HEK293T (cell line): ENCODE results near the gene OR52E6.

Experiments used
- BHLHE40 ChIP-seq: fragments of 450-650 bp; IDR thresholded peaks from 2 replicates; pipeline ENCODE4 v1.6.1; 2016; ENCODE audit warnings: mild to moderate bottlenecking, moderate library complexity, borderline replicate concordance
- CTBP1 ChIP-seq: fragments of 450-650 bp; IDR thresholded peaks from 2 replicates; pipeline ENCODE4 v1.6.1; 2016; ENCODE audit warnings: borderline replicate concordance
- ELF4 ChIP-seq: fragments of 450-650 bp; IDR thresholded peaks from 2 replicates; pipeline ENCODE4 v1.6.1; 2017; ENCODE audit warnings: antibody characterized with exemption
- FOXA1 ChIP-seq: fragments of 450-650 bp; IDR thresholded peaks from 2 replicates; pipeline ENCODE4 v1.6.1; 2016; ENCODE audit warnings: mild to moderate bottlenecking
- FOXK2 ChIP-seq: fragments of 450-650 bp; IDR thresholded peaks from 2 replicates; pipeline ENCODE4 v1.6.1; 2016; ENCODE audit warnings: mild to moderate bottlenecking
- FOXM1 ChIP-seq: fragments of 450-650 bp; IDR thresholded peaks from 2 replicates; pipeline ENCODE4 v1.6.1; 2017; ENCODE audit warnings: mild to moderate bottlenecking, borderline replicate concordance
- HDGF ChIP-seq: fragments of 450-650 bp; IDR thresholded peaks from 2 replicates; pipeline ENCODE4 v1.6.1; 2017; ENCODE audit warnings: antibody characterized with exemption, borderline replicate concordance
- L3MBTL2 ChIP-seq: fragments of 450-650 bp; conservative IDR thresholded peaks from 2 replicates; pipeline ENCODE4 v1.6.1; 2016; ENCODE audit warnings: mild to moderate bottlenecking
- NFRKB ChIP-seq: fragments of 450-650 bp; IDR thresholded peaks from 2 replicates; pipeline ENCODE4 v1.6.1; 2016; ENCODE audit warnings: mild to moderate bottlenecking, moderate library complexity
- PKNOX1 ChIP-seq: fragments of 450-650 bp; IDR thresholded peaks from 2 replicates; pipeline ENCODE4 v1.6.1; 2016
- SP1 ChIP-seq: fragments of 450-650 bp; IDR thresholded peaks from 2 replicates; pipeline ENCODE4 v1.6.1; 2017
- SUZ12 ChIP-seq: fragments of 450-650 bp; IDR thresholded peaks from 2 replicates; pipeline ENCODE4 v1.6.1; 2016; ENCODE audit warnings: mild to moderate bottlenecking

GRCh38 chr11:5818245-5818886, 23.3 kb downstream of the OR52E6 start:
- TF ChIP-seq SP1 (no peak), CTBP1 (no peak), BHLHE40 (no peak), NFRKB (no peak), ELF4 (no peak), FOXK2 (no peak), PKNOX1 (no peak), SUZ12 (no peak), FOXA1 (no peak), FOXM1 (no peak), L3MBTL2 (no peak), HDGF (no peak)
